HG03342 (cell line): Measurements from ENCODE around the gene EGLN3.

Experiments used
- ATAC-seq: cut with Tn5 transposase; IDR thresholded peaks from one replicate; pipeline ENCODE4 v1.9.1; 2021; ENCODE audit warnings: mild to moderate bottlenecking, moderate library complexity; ENCODE audit not compliant: unreplicated experiment

Gene EGLN3

DNA sequence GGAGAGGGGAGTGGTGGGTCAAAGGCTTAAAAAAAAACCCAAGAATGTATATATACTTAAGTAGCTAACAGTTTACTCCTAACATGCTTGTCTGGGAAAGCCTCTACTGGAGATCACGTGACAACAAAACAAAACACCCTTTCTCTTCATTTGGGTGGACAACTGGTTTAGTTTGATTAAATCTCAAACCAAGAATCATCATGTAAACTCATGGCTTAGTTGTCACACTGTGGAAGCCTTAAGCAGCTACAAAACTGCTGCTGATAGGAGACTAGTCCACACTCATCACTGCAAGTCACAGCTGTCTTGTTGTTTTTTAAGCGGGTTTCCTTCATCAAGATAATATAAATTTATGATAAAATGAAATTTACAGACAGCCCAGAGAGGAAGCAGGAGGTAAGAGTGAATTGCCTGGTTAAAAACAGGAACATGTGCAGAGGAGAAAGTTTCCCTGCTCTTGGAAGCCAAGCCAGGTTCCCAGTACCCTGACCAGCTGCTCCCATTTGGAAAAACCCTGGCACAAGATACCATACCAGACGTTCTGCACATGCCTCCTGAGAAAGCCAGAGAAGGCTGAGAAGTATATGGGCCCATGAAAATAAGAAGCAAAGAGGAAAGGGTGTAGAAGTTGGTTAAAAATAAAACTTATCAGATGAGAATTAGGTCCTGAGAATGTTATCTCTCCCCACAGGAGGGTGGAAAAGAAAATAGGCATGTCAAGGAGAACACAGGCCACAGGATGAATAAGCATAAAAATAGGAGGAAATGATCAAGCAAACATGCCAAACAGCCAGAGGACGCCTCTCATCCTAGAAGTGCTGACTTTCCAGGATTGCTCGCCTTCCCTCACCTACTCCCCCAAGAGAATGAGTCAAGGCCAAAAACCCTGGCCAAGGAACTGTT is 34.0 kb downstream of the EGLN3 start:
- ATAC-seq, result no peak

DNA sequence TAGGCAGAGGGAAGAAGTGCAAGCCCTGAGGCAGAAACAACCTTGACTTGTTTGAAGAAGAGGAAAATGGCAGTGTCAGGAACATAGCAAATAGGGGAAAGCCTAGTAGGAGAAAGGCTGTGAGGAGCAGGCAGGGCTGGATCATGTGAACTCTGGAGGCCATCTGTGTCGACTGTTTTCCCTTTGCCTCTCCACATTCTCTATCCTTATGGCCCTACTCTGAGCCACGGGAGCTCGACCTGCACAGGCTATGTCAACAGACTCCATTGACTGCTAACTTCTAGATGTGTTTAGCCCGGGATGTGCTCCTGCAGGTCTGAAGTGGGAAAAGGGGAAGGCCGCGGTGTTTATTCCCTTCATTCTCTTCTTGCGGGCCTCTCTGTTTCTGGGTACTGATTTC is 35.2 kb downstream of the EGLN3 start:
- ATAC-seq, result no peak

DNA sequence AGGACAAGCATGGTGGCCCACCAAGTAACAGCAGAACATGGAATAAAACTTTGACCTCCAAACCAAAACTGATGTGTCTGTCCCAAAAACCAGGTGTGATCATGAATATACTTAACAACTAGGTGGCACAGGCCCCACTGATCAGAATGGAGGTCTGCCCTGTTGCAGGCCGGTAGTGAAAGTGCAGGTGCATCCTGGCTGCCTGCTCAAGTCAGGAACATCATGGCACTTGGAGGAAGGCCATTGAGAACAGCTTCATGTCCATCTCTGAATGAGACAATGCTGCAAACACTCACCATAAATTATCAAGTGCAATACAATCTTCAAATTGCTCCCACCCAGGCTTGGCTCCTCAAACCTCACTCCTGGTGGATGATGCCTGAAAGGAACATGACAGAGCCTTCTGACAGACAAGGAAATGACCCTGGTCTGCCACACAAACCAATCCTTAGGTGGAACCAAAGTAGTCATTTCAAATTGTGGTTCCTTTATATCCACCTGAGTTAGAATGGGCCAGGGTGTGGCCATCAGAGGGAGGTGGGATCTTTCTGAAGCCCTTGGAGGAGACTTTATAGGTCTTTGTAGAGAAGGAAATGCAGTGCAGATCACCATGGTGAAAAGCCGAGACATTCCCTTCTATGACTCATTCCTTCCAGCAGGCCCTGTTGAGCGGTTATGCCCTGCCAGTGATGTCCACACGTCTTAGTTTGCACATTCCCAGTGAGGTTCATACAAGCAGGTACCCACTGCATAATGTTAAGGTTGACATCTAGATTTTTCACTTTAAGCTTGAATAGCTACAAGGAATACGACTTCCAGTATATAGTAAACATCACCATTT is 36.0 kb downstream of the EGLN3 start:
- no peak for ATAC-seq

DNA sequence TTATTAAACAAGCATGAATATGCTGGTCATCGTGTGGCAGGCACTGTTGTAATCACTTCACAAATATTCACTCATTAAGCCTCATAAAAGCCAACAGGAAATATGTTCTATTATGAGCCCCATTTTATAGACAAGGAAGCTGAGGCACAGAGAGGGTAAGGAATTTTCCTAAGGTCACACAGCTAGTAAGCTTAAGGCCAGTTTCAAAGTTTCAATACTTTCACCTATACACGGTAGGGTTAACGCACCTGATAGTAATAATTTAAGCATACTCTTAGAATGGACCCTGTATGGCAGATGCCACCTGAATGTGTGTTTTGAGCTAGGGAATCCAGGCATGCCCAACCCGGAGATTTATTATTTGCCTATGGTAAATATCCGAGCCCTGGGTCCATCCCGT is 39.8 kb downstream of the EGLN3 start:
- ATAC-seq, result no peak

DNA sequence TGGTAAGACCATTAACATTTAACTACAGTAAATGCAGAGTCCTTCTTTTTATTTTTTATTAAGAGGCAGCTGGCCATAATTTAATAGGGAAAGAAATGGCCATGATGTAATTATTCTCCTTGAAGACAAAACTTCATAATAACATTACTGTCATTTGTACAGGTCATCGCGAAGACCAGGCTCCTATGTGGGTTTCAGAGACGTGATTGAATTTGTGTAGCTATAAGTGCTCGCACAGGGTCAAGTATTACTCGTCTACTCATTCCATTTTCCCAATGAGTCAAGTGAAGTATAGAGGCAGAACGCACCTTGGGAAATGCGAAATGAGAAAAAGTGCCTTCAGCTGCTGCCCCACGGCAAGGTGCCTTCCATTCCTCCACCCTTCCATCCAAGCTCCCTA is 40.4 kb downstream of the EGLN3 start:
- no peak for ATAC-seq

DNA sequence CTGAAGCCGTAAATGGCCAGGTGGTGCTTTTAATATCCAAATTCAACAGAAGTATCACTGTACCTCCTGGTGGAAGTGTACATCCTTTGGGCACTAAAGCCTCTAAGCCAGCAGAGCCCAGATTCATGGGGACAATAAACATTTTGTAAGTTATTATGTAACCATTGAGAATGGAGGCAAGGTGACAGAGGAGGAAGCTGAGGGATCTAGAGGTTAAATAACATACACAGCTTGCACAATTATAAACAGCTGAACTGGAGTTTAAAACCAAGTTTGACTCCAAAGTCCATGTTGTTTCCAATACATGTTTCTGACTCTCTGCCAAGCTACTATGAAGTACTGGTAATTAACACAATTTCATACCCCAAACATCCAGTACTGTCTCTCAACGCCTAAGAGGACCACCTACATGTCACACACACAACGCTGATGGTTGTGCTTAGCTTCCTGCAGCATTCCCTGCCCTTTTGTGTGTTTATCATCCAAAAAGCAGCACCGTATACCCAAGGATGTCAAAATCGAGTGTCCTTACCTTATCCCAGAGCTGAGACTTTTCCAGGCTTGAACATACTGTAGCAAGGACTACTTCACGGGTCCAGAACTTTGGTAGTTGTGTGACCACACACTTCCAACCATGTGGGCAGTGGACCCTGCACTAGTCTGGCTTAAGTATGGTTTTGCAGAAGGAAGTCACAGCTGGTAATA is 41.3 kb downstream of the EGLN3 start:
- no peak for ATAC-seq

DNA sequence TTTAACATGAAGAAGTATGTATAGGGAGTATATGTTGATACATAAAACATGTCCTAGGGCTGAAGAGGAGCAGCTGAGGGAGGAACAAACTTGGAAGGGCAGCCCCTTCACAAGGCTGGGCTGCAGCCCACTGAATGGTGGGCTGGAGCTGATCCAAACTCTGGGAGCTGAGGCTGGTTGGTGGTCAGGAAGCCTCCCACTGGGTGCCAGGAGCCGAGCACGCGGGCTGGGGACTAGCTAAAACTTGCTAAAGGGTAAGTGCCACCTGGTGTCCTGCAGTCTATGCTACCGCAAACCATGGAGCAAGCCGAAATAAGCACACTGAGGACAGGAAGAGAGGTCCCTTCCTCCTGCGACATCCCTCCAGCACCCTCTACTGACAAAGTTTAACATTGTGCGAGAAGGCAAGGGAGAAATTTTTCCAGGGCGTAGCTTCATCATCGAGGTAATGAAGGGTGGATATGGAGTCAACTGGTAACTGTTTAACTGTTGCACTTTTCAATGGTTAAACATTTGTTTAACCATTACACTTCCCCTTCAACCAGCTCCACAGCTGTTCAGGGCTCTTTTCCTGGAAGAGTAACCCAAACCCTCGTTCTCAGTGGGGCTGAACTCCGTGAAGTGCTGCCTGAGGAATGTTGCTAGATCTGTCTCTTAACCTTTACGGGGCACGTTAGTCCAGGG is 42.2 kb downstream of the EGLN3 start:
- no peak for ATAC-seq

DNA sequence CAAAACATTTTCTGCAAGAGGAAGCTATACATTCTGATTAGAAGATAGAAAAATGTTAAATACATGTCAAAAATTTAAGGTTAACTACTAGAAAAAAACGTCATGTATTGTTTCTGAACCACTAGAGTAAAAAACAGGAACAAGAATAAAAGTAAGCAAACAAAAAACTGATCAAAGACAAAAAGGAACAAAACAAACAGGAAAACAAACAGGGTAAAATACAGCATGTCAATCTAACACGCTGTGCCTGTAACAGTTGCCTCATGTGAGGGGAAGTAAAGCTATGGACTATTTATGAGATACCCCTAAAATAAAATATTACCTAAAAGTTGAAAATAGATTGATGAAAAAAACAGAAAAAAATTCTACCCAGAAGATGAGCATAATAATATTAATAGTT is 43.9 kb downstream of the EGLN3 start:
- ATAC-seq, result no peak

DNA sequence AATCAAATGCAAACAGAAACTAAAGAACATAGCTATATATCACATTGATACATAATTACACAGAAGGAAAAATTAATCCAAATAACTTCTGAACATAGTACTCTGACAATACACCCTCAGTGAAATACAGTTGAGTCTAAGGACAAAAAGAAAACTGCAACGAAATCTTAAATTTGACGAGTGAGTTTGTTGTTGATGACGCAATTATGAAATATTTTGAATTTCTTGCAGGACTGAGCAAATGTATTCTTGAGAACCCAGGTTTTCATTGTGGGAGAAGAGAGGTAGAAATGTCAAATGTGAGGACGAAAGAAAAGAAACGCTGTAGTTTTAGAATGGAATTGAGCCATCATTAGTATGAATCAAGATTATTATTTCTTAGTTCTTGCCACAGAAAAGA is 46.3 kb downstream of the EGLN3 start:
- ATAC-seq, result no peak

DNA sequence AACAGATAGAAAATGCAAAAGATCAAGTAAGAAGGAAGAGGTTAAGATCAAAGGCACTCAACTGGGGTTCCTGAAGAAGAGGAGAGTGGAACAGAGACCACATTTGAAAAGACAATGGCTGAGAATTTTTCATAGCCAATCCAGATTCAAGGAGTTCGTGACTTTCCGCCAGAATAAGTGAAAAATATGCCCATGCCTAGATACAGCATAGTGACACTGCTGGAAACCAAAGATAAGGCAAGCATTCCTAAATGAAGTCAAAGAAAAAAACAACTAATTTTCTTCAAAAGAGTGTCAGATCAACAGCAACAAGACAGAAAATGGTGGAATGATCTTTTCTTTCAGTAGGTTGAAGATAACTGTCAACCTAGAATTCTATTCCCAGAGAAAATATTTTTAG is 47.5 kb downstream of the EGLN3 start:
- no peak for ATAC-seq

DNA sequence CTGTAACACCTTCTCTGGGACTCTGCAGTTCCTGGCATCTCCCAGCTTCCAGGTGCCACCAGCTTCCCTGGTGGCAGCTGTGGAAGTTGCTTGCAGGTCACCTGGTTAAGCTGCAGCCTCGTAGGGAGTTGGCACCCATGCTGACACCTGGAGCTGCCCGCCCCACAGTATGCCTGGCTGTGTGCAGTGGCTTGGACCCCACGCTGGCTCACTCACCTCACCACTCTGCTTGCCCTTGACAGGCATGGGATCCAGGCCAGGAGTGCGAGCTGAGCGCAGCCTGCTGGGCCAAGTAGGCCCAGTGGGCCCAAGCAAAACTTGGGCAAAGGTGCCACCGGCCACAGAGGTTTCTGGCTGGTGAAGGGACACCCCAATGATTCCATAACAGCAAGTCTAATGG is 48.5 kb downstream of the EGLN3 start:
- no peak for ATAC-seq

DNA sequence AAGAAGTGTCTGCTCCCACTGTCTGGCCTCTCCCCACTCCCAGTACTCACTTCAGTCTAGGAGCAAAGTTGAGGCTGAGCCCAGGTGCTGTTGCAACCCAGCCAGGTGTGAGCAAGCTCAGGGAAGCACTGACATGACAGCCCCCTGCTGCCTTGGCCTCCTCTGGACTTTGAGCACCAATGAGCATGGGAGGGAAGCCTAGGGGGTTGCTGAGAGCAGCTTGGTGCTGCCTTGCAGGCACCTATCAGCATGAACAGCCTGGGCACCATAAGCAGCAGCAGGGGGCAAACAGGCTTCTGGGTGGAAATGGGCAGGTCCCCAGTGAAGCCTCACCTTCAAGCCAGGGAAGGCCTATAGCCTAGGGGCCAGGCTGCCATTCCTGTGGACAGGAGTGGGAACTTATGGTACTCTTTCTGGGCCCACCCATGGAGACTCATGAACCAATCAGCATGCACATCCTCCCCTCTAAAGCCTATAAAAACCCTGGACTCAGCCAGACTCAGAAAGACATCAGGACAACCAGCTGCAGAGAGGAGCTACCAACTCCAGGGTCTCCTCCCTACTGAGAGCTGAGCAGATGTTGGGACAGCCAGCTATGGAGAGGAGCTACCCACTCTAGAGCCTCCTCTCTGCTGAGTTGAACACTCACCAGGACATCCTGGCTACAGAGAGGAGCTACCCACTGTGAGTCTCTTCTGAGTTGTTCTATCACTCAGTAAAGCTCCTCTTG is 49.3 kb downstream of the EGLN3 start:
- ATAC-seq, result no peak

DNA sequence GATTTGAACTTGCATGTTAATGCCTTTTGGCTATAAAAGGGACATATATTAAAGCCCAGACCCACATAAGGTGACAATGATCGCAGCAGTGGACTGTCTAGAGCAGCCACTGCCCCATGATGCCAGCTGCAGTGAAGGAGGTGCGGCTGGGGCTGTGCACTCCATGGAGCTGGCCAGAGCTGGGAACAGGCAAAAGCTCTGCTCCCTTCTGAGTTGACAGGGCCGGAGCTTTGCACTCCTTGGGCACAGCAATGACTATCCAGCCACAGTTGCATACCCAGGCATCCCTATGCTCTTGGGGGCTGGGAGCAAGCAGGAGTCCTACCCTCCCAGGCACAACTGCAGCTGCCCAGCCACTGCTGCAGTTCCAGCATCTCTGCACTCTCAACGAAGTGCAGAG is 50.2 kb downstream of the EGLN3 start:
- ATAC-seq, result no peak

DNA sequence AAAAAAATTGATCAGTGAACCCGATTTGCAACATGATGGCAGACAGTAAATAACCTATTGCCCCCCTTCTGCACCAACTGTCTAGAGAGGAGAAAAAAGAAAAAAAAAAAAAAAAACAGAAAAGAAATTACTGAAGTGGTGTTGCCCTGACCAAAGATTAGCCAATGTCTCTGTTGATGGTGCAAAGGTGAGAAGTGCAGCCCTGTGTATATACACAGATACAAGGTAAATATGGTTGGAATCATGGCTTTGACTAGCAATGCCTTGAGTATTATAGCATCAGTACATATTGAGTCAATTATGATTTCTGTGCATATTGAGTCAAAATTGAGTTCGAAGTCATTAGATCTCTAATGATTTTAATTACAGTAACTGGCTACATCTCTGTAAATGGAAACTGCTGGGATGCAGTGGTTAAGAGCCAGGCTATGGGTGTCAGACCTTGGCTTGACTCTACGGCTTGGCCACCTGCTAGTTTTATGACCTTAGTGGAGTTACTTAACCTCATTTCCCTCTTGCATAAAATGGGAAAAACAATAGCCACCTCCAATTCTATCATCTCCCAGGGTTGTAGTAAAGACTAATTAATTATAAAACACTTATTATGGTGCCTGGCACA is 51.0 kb downstream of the EGLN3 start:
- ATAC-seq, result no peak

DNA sequence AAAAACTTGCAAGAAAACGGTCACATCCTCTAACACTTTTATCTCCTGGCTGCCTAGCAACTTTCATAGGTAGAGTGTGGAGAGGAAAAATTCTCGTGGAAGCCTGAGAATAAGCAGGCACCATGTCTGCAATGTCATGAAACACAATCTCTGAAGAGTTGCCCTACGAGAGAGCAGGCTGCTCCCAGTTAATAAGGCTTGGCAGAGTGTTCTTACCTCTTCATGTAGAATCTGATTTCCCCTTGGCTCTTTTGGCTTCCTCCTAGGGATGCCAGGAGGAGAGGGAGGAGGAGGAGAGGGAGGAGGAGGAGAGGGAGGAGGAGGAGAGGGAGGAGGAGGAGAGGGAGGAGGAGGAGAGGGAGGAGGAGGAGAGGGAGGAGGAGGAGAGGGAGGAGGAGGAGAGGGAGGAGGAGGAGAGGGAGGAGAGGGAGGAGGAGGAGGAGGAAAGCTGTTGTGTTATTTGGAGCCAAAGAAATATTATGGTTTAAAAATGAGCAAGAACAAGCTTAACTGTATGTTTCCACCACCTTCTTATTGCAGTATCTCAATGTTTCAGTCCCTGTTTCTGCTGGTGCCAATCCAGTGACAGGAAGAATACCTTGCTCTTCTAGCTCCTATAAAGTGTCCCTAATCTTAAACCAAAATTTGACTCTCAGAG is 52.9 kb downstream of the EGLN3 start:
- no peak for ATAC-seq

DNA sequence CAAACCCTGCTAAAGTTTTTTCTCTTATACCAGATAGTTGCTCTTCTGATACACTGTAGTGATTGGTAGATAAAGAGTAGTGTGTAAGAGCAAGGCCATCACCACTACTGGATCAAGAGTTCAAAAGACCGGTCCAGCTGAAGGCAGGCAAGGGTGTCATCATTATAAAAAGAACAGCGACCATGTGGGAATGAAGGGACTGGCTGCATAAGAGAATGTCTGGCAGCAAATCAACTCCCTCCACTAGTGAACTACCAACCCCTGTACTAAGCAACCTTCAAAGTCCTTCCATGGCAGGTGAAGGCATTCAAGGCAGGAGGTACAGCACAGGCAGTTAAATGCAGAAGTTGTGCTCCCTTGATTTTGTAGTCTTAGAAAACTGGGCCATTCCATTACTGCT is 53.5 kb downstream of the EGLN3 start:
- ATAC-seq, result no peak

DNA sequence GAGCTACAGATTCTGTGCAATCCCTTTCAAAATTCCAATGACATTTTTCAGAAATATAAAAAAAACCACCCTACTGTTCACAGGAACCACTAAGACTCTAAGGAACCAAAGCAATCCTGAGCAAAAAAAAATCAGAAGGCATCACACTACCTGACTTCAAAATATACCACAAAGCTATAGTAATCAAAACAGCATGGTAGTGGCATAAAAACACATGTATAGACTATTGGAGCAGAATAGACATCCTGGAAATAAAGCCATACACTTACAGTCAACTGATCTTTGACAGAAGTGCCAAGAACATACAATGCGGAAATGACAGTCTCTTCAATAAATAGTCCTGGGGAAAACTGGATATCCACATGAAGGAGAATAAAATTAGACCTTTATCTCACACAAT is 56.5 kb downstream of the EGLN3 start:
- no peak for ATAC-seq

DNA sequence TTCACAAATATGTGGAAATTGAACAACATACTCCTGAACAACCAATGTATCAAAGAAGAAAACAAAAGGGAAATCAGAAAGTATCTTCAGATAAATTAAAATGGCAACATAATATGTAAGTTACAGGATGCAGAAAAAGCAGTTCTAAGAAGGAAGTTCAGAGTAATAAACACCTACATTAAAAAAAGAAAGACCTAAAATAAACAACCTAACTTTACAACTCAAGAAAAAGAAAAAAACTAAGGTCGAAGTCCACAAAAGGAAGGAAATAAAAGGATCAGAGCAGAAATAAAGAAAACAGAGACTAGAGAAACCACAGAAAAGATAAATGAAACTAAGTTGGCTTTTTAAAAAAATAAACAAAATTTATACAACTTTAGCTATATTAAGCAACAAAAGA is 59.2 kb downstream of the EGLN3 start:
- no peak for ATAC-seq

DNA sequence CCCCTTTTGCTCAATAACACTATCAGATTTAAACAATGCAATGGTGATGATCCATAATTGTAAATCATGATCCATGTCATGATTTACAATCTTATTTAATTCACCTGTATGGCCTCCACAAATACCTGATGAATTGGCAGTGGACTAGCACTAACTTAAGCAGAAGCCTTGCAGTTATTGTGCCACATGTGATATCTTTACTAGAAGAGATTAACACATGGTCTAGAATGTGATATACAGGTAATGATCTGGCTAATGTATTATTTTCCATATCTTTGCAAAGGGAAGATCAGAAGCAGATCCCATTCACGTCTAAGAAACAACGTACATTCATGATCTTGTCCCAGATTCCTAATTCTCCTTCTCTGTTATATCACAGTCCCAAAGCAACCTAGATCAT is 66.0 kb downstream of the EGLN3 start:
- no peak for ATAC-seq
